Measurements from ENCODE around the gene FOXJ1.

DNA sequence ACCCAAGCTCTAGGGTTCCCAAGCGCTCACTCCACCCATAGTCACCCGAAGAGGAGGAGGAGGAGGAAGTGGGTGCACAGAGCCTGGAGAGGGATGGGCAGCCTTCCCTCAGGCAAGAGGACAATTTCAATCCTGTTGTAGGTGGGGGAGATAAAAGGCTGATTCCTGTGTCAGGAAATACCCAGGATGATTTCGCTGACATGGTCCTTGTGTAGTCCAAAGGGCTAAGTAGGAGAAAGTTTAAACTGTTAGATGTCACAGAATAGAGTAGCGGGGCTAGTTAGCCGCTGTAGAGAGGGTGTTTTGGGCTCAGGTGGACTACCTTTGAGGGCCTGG lies 36.2 kb downstream of the FOXJ1 start:
- TF ChIP-seq, protein P1, sequence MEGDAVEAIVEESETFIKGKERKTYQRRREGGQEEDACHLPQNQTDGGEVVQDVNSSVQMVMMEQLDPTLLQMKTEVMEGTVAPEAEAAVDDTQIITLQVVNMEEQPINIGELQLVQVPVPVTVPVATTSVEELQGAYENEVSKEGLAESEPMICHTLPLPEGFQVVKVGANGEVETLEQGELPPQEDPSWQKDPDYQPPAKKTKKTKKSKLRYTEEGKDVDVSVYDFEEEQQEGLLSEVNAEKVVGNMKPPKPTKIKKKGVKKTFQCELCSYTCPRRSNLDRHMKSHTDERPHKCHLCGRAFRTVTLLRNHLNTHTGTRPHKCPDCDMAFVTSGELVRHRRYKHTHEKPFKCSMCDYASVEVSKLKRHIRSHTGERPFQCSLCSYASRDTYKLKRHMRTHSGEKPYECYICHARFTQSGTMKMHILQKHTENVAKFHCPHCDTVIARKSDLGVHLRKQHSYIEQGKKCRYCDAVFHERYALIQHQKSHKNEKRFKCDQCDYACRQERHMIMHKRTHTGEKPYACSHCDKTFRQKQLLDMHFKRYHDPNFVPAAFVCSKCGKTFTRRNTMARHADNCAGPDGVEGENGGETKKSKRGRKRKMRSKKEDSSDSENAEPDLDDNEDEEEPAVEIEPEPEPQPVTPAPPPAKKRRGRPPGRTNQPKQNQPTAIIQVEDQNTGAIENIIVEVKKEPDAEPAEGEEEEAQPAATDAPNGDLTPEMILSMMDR (IDR thresholded peaks at IDR 0.05; ENCODE audit: low read depth, low read length): no peak
- no peak for TF ChIP-seq EZH2phosphoT487 (IDR thresholded peaks at IDR 0.05; ENCODE audit: low read depth)
